ENCODE results near the gene TUBAL3.
A peak's percentile ranks its signal among the peaks of the same experiment; 100 is the strongest.

Gene TUBAL3

DNA sequence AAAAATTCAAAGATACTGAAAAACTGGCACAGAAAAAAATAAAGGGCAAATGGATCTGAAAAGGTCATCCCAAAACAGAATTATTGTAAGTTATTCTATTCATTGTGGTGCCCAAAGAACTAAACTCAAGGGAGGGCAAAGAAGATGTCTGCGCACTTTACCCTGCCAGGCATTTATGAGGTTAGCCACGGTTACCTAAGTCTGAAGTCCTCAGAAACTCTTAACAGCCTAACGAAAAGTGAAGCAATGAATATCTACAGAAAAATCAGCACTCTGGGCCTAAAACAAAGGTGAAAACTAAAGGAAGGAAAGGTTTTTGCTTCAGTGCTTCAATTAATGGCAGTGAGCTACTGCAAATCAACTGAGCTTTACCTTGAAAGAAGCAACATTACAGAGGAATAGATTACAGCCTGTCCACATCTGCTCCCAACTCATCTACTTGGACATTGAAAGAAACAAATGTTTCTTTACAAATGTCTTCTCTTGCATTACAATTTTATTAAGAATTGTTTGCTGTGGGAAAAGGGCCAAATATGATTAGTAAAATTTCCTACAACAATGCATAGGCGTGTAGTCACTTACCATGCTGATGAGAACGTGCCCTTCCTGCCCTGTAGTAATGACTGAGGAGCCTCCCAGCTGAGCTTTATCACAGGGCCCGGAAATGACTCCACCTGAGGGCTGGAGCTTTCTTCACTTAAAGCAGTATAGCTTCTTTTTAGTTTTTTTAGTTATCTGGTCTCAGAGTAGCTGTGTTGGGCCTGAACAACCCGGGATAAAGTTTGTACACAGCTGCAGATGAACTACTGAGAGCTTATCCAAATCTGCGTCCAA is at the start of gene TUBAL3:
TSS of gene TUBAL3 (minus strand) at position 621 of the 834 bp plus-strand sequence. CDS start at position 585, 36 bp downstream.
- Histone ChIP-seq H3K4me1 (no peaks in the 10 kb centered on the region), H3K36me3 (no peaks in the 10 kb centered on the region), H3K27ac (no peak within 1 kb of the TSS), H4K20me1 (no peaks in the 10 kb centered on the region), H3K9me3 (peaks cover 16% of the 10 kb centered on the region), H3K27me3 (no peaks in the 10 kb centered on the region), H3K4me3 (no peak within 1 kb of the TSS), H3K9ac (no peak within 1 kb of the TSS), H3K4me2 (no peak within 1 kb of the TSS)
- TF ChIP-seq Cebpa-rat (IDR thresholded peaks at IDR 0.05): no peak

DNA sequence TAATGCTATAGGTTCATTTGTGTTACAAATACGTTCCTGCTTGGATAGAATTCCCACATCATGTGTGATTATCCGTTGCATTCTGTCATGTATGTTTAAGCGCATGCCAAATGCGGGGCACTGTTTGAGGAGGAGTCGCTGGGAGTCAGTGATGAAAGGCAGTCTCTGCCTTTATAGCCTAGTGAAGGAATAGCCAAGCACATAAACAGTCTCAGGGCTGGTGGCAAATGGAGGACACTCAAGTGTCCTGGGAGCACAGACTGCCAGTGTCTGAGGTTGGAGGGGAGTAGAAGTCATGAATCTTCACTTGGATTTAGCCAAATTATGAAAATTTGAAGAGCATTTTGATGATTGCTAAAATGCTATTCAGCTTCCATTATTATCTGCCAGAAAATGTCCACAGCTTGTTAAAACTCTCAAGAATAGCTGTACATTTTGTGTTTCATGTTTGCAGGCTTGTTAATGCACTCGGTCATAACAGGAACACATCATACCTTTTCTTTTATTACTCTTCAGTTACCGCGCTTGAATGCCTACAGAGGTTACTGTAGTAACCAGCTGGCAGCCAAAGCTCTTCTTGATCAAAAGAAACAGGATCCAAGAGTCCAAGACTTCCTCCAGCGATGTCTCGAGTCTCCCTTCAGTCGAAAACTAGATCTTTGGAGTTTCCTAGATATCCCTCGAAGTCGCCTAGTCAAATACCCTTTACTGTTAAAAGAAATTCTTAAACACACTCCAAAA is 49.3 kb upstream of the TUBAL3 start:
- peaks cover 67% of the 10 kb centered on the region for H3K36me3 ChIP-seq
- no peak overlapping the region for H3K4me2 ChIP-seq
- no peaks in the 10 kb centered on the region for H3K9me3 ChIP-seq
- no peak for TF ChIP-seq Cebpa-rat (IDR thresholded peaks at IDR 0.05)
- no peak overlapping the region for H3K9ac ChIP-seq
- H3K4me1 ChIP-seq: no peaks in the 10 kb centered on the region
- no peaks in the 10 kb centered on the region for H3K27me3 ChIP-seq
- no peak overlapping the region for H3K4me3 ChIP-seq
- H3K27ac ChIP-seq: no peak overlapping the region
- H4K20me1 ChIP-seq: no peaks in the 10 kb centered on the region

DNA sequence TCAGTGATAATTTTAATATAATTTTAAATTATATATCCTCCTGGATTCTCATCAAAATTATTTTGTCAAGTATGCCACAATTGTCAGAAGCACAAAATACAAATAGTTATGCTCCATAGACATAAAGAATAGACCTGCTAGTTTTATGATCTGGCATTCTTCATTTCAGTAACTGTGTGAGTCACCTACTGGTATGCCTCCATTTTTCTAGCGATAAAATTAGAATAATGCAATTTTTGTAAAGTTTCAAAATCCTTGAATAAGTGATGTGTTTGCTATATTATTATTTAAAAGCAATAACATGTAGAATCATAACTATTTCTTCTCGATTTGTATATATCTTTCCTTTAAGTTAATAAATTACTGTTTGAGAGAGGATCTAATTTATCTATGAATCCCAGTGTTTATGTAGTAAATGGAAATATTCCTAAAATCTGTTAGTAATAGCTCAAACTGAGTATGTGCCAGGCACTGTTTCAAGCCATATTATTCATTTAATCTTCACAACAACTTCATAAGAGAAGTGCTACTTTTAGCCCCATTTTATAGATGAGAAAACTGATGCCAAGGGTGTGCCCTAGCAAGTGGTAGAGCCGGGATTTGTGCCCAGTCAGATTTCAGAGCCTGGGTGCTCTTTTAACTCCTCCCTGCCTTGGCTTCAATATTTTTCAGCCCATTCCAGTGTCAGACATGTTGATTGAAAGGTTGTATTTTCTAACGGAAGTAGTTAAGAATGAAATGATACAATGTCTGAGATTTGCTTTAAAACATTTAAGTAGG is 46.2 kb upstream of the TUBAL3 start:
- Histone ChIP-seq H3K36me3 (peaks cover 42% of the 10 kb centered on the region), H3K27me3 (no peaks in the 10 kb centered on the region), H4K20me1 (no peaks in the 10 kb centered on the region), H3K9ac (no peak overlapping the region), H3K27ac (no peak overlapping the region), H3K4me1 (peaks cover 27% of the 10 kb centered on the region), H3K4me3 (no peak overlapping the region), H3K4me2 (no peak overlapping the region), H3K9me3 (no peaks in the 10 kb centered on the region)
- no peak for TF ChIP-seq Cebpa-rat (IDR thresholded peaks at IDR 0.05)

DNA sequence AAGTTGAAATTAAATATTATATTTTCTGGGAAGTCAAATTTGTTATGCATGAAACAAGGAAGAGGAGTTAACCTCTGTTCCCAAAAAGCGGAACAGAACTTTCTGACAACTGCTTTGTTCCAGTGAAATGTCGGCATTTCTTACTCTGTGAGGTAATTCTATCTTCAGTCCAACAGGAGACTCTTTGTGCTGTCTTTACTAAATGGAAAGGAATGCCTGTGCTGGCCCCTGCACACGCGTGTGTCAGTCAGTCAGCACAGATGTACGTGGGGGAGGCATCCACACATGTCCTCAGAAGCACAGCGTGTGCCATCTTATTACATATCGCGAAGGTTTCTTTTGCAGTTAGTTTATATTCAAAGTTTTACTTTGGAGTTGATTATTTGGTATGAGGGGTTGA is 45.2 kb upstream of the TUBAL3 start:
- no peaks in the 10 kb centered on the region for H4K20me1 ChIP-seq
- peaks cover 32% of the 10 kb centered on the region for H3K36me3 ChIP-seq
- H3K27ac ChIP-seq: no peak overlapping the region
- H3K9me3 ChIP-seq: no peaks in the 10 kb centered on the region
- TF ChIP-seq Cebpa-rat (IDR thresholded peaks at IDR 0.05): no peak
- no peak overlapping the region for H3K9ac ChIP-seq
- H3K4me3 ChIP-seq: no peak overlapping the region
- H3K27me3 ChIP-seq: no peaks in the 10 kb centered on the region
- peaks cover 27% of the 10 kb centered on the region for H3K4me1 ChIP-seq
- H3K4me2 ChIP-seq: no peak overlapping the region

DNA sequence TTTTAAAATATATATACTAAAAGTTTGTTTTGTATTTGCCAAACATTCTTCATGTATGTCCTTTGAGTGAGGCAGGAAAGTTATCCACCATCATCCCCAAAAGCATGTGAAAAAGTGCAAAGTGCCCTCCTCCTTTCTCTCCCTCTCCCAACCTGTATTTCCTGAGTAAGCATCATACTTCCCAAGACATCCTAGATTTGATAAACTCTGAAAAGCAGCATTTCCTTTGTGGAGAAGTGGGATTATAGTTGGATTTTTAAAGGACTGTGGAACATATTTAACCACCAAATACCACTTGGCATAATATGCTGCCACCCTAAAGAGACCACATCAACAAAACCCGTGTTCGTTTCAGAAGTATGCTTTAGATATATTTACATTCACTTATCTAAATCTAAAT is 44.6 kb upstream of the TUBAL3 start:
- Histone ChIP-seq H4K20me1 (no peaks in the 10 kb centered on the region), H3K27ac (no peak overlapping the region), H3K4me1 (peaks cover 27% of the 10 kb centered on the region), H3K4me3 (no peak overlapping the region), H3K36me3 (peaks cover 26% of the 10 kb centered on the region), H3K9me3 (no peaks in the 10 kb centered on the region), H3K4me2 (no peak overlapping the region), H3K27me3 (no peaks in the 10 kb centered on the region), H3K9ac (no peak overlapping the region)
- no peak for TF ChIP-seq Cebpa-rat (IDR thresholded peaks at IDR 0.05)

DNA sequence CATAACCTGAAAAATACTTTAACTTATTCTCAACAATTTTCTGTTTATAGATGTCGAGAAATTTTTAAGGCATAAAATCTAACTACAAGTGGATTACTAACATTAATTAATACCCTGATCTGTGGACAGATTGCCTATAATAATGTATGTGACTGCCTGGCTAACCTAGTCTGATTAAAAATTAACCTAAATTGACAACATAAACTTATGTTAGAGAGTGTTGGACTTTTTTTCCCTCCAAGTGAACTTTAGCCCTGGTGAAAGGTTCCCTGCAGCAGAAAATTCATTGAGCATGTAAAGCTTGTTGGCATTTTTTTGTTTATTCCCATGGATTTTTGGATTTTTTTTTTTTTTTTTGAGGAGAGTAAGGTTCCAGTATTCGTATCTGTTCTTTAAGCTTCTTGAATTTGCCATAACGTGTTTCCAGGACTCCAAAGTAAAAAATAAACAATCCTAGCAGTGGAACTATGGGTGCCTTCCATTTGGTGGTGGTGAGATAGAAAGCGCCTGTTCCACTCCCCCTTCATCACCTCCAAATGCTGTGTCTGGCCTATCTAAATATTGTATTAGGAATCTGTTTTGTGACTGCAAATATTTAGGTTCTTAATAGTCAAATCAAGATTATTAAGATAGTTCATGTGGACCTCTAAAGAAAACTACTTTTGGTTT is 43.8 kb upstream of the TUBAL3 start:
- no peaks in the 10 kb centered on the region for H3K27me3 ChIP-seq
- no peak for TF ChIP-seq Cebpa-rat (IDR thresholded peaks at IDR 0.05)
- H4K20me1 ChIP-seq: no peaks in the 10 kb centered on the region
- H3K36me3 ChIP-seq: peaks cover 24% of the 10 kb centered on the region
- peaks cover 27% of the 10 kb centered on the region for H3K4me1 ChIP-seq
- H3K9me3 ChIP-seq: no peaks in the 10 kb centered on the region
- H3K27ac ChIP-seq: no peak overlapping the region
- H3K9ac ChIP-seq: no peak overlapping the region
- H3K4me3 ChIP-seq: no peak overlapping the region
- peak overlapping the region; percentile 62 for H3K4me2 ChIP-seq

DNA sequence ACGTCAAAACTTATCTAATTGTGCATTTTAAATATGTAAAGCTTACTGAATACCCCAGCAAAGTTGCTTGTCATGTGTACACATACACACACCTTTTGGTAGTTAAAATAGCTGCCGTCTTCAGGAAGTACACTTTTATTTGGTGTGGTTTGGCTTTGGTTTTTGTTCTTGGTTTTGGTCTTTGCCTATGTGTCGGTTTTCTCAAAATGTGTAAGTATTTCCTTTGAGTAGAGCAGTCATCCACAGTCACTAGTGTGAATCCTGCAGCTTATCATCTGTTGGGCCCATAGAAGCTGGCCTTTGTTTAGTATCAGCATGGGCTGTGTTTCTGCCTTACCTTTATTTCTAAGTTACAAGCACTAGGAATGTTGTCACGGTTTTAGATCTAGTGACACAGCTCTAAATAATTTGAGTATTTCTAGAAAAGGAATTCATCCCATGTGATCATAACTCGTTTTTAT is 43.0 kb upstream of the TUBAL3 start:
- no peaks in the 10 kb centered on the region for H4K20me1 ChIP-seq
- H3K36me3 ChIP-seq: peaks cover 19% of the 10 kb centered on the region
- no peak overlapping the region for H3K9ac ChIP-seq
- H3K4me3 ChIP-seq: no peak overlapping the region
- H3K27me3 ChIP-seq: no peaks in the 10 kb centered on the region
- peak overlapping the region; percentile 62 for H3K4me2 ChIP-seq
- H3K9me3 ChIP-seq: no peaks in the 10 kb centered on the region
- peaks cover 27% of the 10 kb centered on the region for H3K4me1 ChIP-seq
- H3K27ac ChIP-seq: no peak overlapping the region
- TF ChIP-seq Cebpa-rat (IDR thresholded peaks at IDR 0.05): no peak

DNA sequence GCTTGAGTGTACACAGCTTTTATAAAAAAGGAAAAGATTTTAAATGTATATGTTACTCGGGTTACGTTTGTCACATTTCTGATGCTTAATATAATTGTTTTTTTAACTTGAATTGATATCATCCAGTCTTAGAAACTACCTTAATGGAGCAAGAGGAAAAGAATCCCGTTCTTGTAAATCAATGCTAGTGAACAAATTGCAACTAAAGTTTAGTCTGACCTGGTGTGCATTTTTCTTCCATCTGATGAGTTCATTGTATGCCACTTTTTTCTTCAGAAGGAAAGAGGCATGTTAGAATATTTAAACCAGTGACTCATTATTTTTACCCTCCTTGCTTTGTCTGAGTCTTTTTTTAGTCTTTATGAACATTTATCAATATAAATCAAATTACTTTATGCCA is 42.4 kb upstream of the TUBAL3 start:
- H3K9ac ChIP-seq: no peak overlapping the region
- TF ChIP-seq Cebpa-rat (IDR thresholded peaks at IDR 0.05): no peak
- no peaks in the 10 kb centered on the region for H3K27me3 ChIP-seq
- H3K4me3 ChIP-seq: no peak overlapping the region
- H3K9me3 ChIP-seq: no peaks in the 10 kb centered on the region
- no peaks in the 10 kb centered on the region for H4K20me1 ChIP-seq
- H3K4me1 ChIP-seq: peaks cover 27% of the 10 kb centered on the region
- peaks cover 13% of the 10 kb centered on the region for H3K36me3 ChIP-seq
- peak overlapping the region; percentile 62 for H3K4me2 ChIP-seq
- H3K27ac ChIP-seq: no peak overlapping the region

DNA sequence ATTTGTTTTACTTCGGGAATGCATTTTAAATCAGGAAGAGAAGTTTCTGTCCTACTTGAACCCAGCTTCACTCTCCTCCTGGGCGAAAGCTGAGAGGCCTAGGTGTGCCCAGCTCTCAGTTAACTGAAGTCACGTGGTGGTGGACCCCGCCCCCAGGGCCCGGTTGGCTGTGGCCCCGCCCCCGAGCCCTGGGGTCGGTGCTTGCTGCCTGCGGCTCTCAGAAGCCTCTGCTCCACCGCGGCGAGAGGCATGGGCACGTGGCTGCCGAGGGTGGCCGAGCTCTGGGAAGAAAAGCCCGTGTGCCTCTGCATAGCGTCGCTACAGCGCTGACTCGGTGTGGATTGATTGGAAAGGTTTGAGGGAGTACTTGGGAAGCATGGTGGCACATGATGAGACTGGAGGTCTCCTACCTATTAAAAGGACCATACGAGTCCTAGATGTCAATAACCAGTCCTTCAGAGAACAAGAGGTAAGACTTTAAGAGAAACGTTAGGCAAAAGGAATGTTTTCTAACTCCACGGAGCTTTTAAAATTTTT is 41.8 kb upstream of the TUBAL3 start:
- peak overlapping the region; percentile 62 for H3K4me2 ChIP-seq
- TF ChIP-seq Cebpa-rat (IDR thresholded peaks at IDR 0.05): no peak
- H3K36me3 ChIP-seq: peaks cover 8% of the 10 kb centered on the region; the same call in 1 of the 2 replicates
- 0 out of 2 replicates have a peak overlapping the region, but pooled peaks have one; percentile 23 for H3K4me3 ChIP-seq
- no peaks in the 10 kb centered on the region for H3K9me3 ChIP-seq
- peaks cover 27% of the 10 kb centered on the region for H3K4me1 ChIP-seq
- no peaks in the 10 kb centered on the region for H3K27me3 ChIP-seq
- no peak overlapping the region for H3K27ac ChIP-seq
- no peak overlapping the region for H3K9ac ChIP-seq
- no peaks in the 10 kb centered on the region for H4K20me1 ChIP-seq
